Skeletal muscle tissue (tissue), 4 donors: ENCODE results near the gene HECTD2. TPM values are rescaled to one million over a fixed set of nuclear protein-coding genes. Genes with fewer than 3 reads are reported as not detected.
"Not testable (repeated sequence)": the region's sequence is repeated elsewhere in the genome, so short reads cannot be mapped to it uniquely, and the experiment has no call there.

Source experiments
- H3K27ac ChIP-seq: one replicate; pipeline ENCODE4 v1.7.0; 2013; ENCODE audit warnings: mild to moderate bottlenecking, low read depth, low read length, inconsistent platforms
- H3K27me3 ChIP-seq, 3 donors: one replicate each; pipeline ENCODE4 v1.7.0; 2013; ENCODE audit warnings: low read length in 3 of 3; ENCODE audit not compliant: control insufficient read depth in 3 of 3, insufficient read depth in 3 of 3
- H3K36me3 ChIP-seq, 3 donors: one replicate each; pipeline ENCODE4 v1.7.0; 2013; ENCODE audit warnings: low read length in 3 of 3; ENCODE audit not compliant: control insufficient read depth in 3 of 3, insufficient read depth in 3 of 3
- H3K4me1 ChIP-seq, 3 donors: one replicate each; pipeline ENCODE4 v1.7.0; 2013; ENCODE audit warnings: low read length in 3 of 3, mild to moderate bottlenecking in 3 of 3; ENCODE audit not compliant: control insufficient read depth in 3 of 3, insufficient read depth in 3 of 3
- H3K4me3 ChIP-seq, 3 donors: one replicate each; pipeline ENCODE4 v1.7.0; 2013; ENCODE audit warnings: low read length in 3 of 3
- H3K9ac ChIP-seq, 3 donors: one replicate each; pipeline ENCODE4 v1.7.0; 2013; ENCODE audit warnings: low read length in 3 of 3, mild to moderate bottlenecking in 3 of 3, moderate library complexity in 2 of 3, low read depth in 1 of 3
- H3K9me3 ChIP-seq, 3 donors: one replicate each; pipeline ENCODE4 v1.7.0; 2013; ENCODE audit warnings: low read length in 3 of 3; ENCODE audit not compliant: control insufficient read depth in 3 of 3
- total RNA-seq: library from RNA; depleted of rRNA; stranded (reverse); fragments of >200 nt; gene quantifications from one replicate; pipeline ENCODE4 v1.2.3, GENCODE V29; 2014
- donor health status: Osteomylitis.

Gene HECTD2
- total RNA-seq, 1 donor from 2014 or later = 14.6 TPM

- Histone ChIP-seq H3K27ac (no peak overlapping the region), H3K4me1 (peaks cover 0 to 7% (median 0%) of the 10 kb centered on the region in 3 donors), H3K36me3 (peaks cover 0 to 8% (median 2%) of the 10 kb centered on the region in 3 donors), H3K9me3 (no peaks in the 10 kb centered on the region), H3K4me3 (no peak overlapping the region), H3K27me3 (no peaks in the 10 kb centered on the region), H3K9ac (no peak overlapping the region)
Measured at GRCh38 chr10:91434041-91434440, 23.9 kb downstream of the HECTD2 start.

- H3K4me1 ChIP-seq = peaks cover 0 to 7% (median 0%) of the 10 kb centered on the region in 3 donors
- H3K27ac ChIP-seq = no peak overlapping the region
- peaks cover 0 to 8% (median 2%) of the 10 kb centered on the region in 3 donors for H3K36me3 ChIP-seq
- H3K9me3 ChIP-seq = no peaks in the 10 kb centered on the region
- H3K27me3 ChIP-seq = no peaks in the 10 kb centered on the region
- no peak overlapping the region for H3K4me3 ChIP-seq
- no peak overlapping the region for H3K9ac ChIP-seq
Measured at GRCh38 chr10:91435241-91435640, 25.1 kb downstream of the HECTD2 start.

GRCh38 chr10:91438228-91438627 lies 28.1 kb downstream of the HECTD2 start:
- not testable (repeated sequence) for H3K27ac ChIP-seq, H3K9ac ChIP-seq, H3K4me1 ChIP-seq, H3K4me3 ChIP-seq, H3K27me3 ChIP-seq, H3K36me3 ChIP-seq, H3K9me3 ChIP-seq

- peaks cover 8 to 10% (median 9%) of the 10 kb centered on the region in 3 donors for H3K4me1 ChIP-seq
- peak overlapping the region in 2 of 3 donors; percentile 2 to 52 for H3K4me3 ChIP-seq
- H3K9ac ChIP-seq = peak overlapping the region; percentile 46 to 71 (median 54)
- peak overlapping the region; percentile 39 for H3K27ac ChIP-seq
- peaks cover 0 to 2% (median 0%) of the 10 kb centered on the region in 3 donors for H3K36me3 ChIP-seq
- H3K9me3 ChIP-seq = peaks cover 0 to 2% (median 0%) of the 10 kb centered on the region in 3 donors
- no peaks in the 10 kb centered on the region for H3K27me3 ChIP-seq
Measured at GRCh38 chr10:91444211-91445182, 34.4 kb downstream of the HECTD2 start.

- Histone ChIP-seq H3K27ac (no peak overlapping the region), H3K36me3 (no peaks in the 10 kb centered on the region), H3K4me1 (no peaks in the 10 kb centered on the region), H3K27me3 (no peaks in the 10 kb centered on the region), H3K9ac (no peak overlapping the region), H3K4me3 (no peak overlapping the region), H3K9me3 (peaks cover 2 to 7% (median 7%) of the 10 kb centered on the region in 3 donors)
Measured at GRCh38 chr10:91452063-91452462, 41.9 kb downstream of the HECTD2 start.

GRCh38 chr10:91453535-91453934 lies 43.4 kb downstream of the HECTD2 start:
- no peak overlapping the region for H3K9ac ChIP-seq
- H3K4me1 ChIP-seq = no peaks in the 10 kb centered on the region
- peaks cover 2 to 7% (median 7%) of the 10 kb centered on the region in 3 donors for H3K9me3 ChIP-seq
- no peaks in the 10 kb centered on the region for H3K27me3 ChIP-seq
- no peak overlapping the region for H3K4me3 ChIP-seq
- no peak overlapping the region for H3K27ac ChIP-seq
- H3K36me3 ChIP-seq = no peaks in the 10 kb centered on the region

GRCh38 chr10:91455135-91455534 lies 45.0 kb downstream of the HECTD2 start:
- H3K27ac ChIP-seq, H3K4me1 ChIP-seq, H3K36me3 ChIP-seq, H3K4me3 ChIP-seq, H3K27me3 ChIP-seq, H3K9me3 ChIP-seq, H3K9ac ChIP-seq: not testable (repeated sequence)

GRCh38 chr10:91460681-91461080 lies 50.5 kb downstream of the HECTD2 start:
- no peaks in the 10 kb centered on the region for H3K9me3 ChIP-seq
- H3K9ac ChIP-seq = no peak overlapping the region
- H3K4me1 ChIP-seq = no peaks in the 10 kb centered on the region
- H3K4me3 ChIP-seq = no peak overlapping the region
- H3K27ac ChIP-seq = no peak overlapping the region
- H3K36me3 ChIP-seq = peaks cover 9 to 16% (median 10%) of the 10 kb centered on the region in 3 donors
- H3K27me3 ChIP-seq = no peaks in the 10 kb centered on the region

GRCh38 chr10:91462423-91462822 lies 52.3 kb downstream of the HECTD2 start:
- Histone ChIP-seq H3K4me3 (no peak overlapping the region), H3K27ac (no peak overlapping the region), H3K9ac (no peak overlapping the region), H3K36me3 (peaks cover 15 to 24% (median 18%) of the 10 kb centered on the region in 3 donors), H3K9me3 (no peaks in the 10 kb centered on the region), H3K4me1 (no peaks in the 10 kb centered on the region), H3K27me3 (no peaks in the 10 kb centered on the region)

- Histone ChIP-seq H3K9ac (no peak overlapping the region), H3K4me1 (no peaks in the 10 kb centered on the region), H3K27me3 (no peaks in the 10 kb centered on the region), H3K36me3 (peaks cover 20 to 29% (median 20%) of the 10 kb centered on the region in 3 donors), H3K9me3 (no peaks in the 10 kb centered on the region), H3K27ac (no peak overlapping the region), H3K4me3 (no peak overlapping the region)
Measured at GRCh38 chr10:91464500-91464899, 54.4 kb downstream of the HECTD2 start.
